Liver (tissue), 9 donors: ENCODE results near the gene PHF24. TPM values are rescaled to one million over a fixed set of nuclear protein-coding genes. Genes with fewer than 3 reads are reported as not detected.

Source experiments
- DNase-seq: peaks from one replicate; pipeline ENCODE4 v3.0.0-alpha.2; 2017; ENCODE audit warnings: low spot score
- H3K27ac ChIP-seq, 2 donors: one replicate each; pipeline ENCODE4 v1.7.0; 2013; ENCODE audit warnings: inconsistent platforms in 2 of 2, low read length in 2 of 2, control low read depth in 1 of 2, low read depth in 1 of 2, mild to moderate bottlenecking in 1 of 2
- H3K27me3 ChIP-seq, 4 donors: one replicate each; pipeline versions ENCODE4 v1.6.1 to v1.7.0; 2013; ENCODE audit warnings: low read length in 3 of 4, inconsistent platforms in 1 of 4, mild to moderate bottlenecking in 1 of 4, moderate library complexity in 1 of 4; ENCODE audit not compliant: control insufficient read depth in 4 of 4, insufficient read depth in 4 of 4
- H3K36me3 ChIP-seq, 4 donors: one replicate each; pipeline versions ENCODE4 v1.6.1 to v1.7.0; 2013; ENCODE audit warnings: low read length in 3 of 4, mild to moderate bottlenecking in 3 of 4, low read depth in 1 of 4, moderate library complexity in 1 of 4; ENCODE audit not compliant: control insufficient read depth in 4 of 4, insufficient read depth in 3 of 4
- H3K4me1 ChIP-seq, 4 donors: one replicate each; pipeline versions ENCODE4 v1.6.1 to v1.7.0; 2013; ENCODE audit warnings: low read length in 3 of 4, mild to moderate bottlenecking in 3 of 4, moderate library complexity in 1 of 4; ENCODE audit not compliant: control insufficient read depth in 4 of 4, insufficient read depth in 4 of 4
- H3K4me3 ChIP-seq, 3 donors: one replicate each; pipeline versions ENCODE4 v1.6.1 to v1.7.0; 2013; ENCODE audit warnings: low read length in 3 of 3, control low read depth in 1 of 3, low read depth in 1 of 3, mild to moderate bottlenecking in 1 of 3
- H3K9ac ChIP-seq, 2 donors: one replicate each; pipeline ENCODE4 v1.7.0; 2013; ENCODE audit warnings: low read length in 2 of 2, mild to moderate bottlenecking in 2 of 2, moderate library complexity in 2 of 2, control low read depth in 1 of 2, low read depth in 1 of 2
- H3K9me3 ChIP-seq, 4 donors: one replicate each; pipeline versions ENCODE4 v1.6.1 to v1.7.0; 2013; ENCODE audit warnings: low read length in 3 of 4; ENCODE audit not compliant: control insufficient read depth in 4 of 4
- FOXA2 ChIP-seq: IDR thresholded peaks from 2 replicates; pipeline ENCODE4 v1.6.1; 2016; ENCODE audit warnings: antibody characterized with exemption
- HNF4A ChIP-seq, 2 donors: conservative IDR thresholded peaks; 2 replicates each; pipeline ENCODE4 v1.6.1; 2016; ENCODE audit warnings: antibody characterized with exemption in 2 of 2, mild to moderate bottlenecking in 2 of 2
- HNF4G ChIP-seq: IDR thresholded peaks from 2 replicates; pipeline ENCODE4 v1.6.1; 2016; ENCODE audit warnings: antibody characterized with exemption
- JUND ChIP-seq, 2 donors: IDR thresholded peaks; 2 replicates each; pipeline ENCODE4 v1.6.1; 2016; ENCODE audit warnings: antibody characterized with exemption in 2 of 2
- NR2F2 ChIP-seq: IDR thresholded peaks from 2 replicates; pipeline ENCODE4 v1.6.1; 2016; ENCODE audit warnings: antibody characterized with exemption
- RXRA ChIP-seq, 2 donors: IDR thresholded peaks; 2 replicates each; pipeline ENCODE4 v1.6.1; 2017 to 2018; ENCODE audit warnings: antibody characterized with exemption in 2 of 2, mild to moderate bottlenecking in 1 of 2
- SP1 ChIP-seq: IDR thresholded peaks from 2 replicates; pipeline ENCODE4 v1.6.1; 2018; ENCODE audit warnings: antibody characterized with exemption, mild to moderate bottlenecking
- TAF1 ChIP-seq: conservative IDR thresholded peaks from 2 replicates; pipeline ENCODE4 v1.6.1; 2016; ENCODE audit warnings: antibody characterized with exemption, mild to moderate bottlenecking
- YY1 ChIP-seq: IDR thresholded peaks from 2 replicates; pipeline ENCODE4 v1.6.1; 2016; ENCODE audit warnings: antibody characterized with exemption, mild to moderate bottlenecking
- WGBS: extraction: QIAGEN DNeasy Blood & Tissue Kit; methylation state at CpG from one replicate; pipeline ENCODE4 v1.1.7; 2013; 5-methylcytosine and 5-hydroxymethylcytosine counted together
- polyA plus RNA-seq, 2 donors: library from polyadenylated mRNA; stranded (reverse) in 1 of 2; unstranded in 1 of 2; fragments of 200-250 nt in 1 of 2; fragments of >200 nt in 1 of 2; fragmentation: Nextera tagmentation in 1 of 2; extraction: Ambion mirVana in 1 of 2; gene quantifications; one replicate each; pipeline versions ENCODE4 v1.2.1 to v1.2.3, GENCODE V29; 2013 to 2015
- total RNA-seq, 2 donors: library from RNA; depleted of rRNA; stranded (reverse); fragments of >200 nt; gene quantifications; one replicate each; pipeline ENCODE4 v1.2.3, GENCODE V29; 2014
- TF ChIP-seq, protein P1 (sequence below): fragments of 150-350 bp; IDR thresholded peaks from 2 replicates; pipeline ENCODE4 v1.5.1; 2017; ENCODE audit warnings: improper control_type of control experiment, low read depth, low read length; ENCODE audit not compliant: missing input control
- TF ChIP-seq, protein P2 (sequence below): IDR thresholded peaks from 2 replicates; pipeline ENCODE4 v1.6.1; 2016; ENCODE audit warnings: antibody characterized with exemption
- TF ChIP-seq, protein P3 (sequence below): IDR thresholded peaks from 2 replicates; pipeline ENCODE4 v1.6.1; 2016; ENCODE audit warnings: antibody characterized with exemption
- donor health status: healthy.
- donor health status: healthy.
- donor health status: healthy.
- donor health status: healthy.
- donor health status: healthy.

The PHF24 gene
- total and polyA plus RNA-seq, 4 donors, result 0.01 to 0.17 (median 0.04) TPM

DNA sequence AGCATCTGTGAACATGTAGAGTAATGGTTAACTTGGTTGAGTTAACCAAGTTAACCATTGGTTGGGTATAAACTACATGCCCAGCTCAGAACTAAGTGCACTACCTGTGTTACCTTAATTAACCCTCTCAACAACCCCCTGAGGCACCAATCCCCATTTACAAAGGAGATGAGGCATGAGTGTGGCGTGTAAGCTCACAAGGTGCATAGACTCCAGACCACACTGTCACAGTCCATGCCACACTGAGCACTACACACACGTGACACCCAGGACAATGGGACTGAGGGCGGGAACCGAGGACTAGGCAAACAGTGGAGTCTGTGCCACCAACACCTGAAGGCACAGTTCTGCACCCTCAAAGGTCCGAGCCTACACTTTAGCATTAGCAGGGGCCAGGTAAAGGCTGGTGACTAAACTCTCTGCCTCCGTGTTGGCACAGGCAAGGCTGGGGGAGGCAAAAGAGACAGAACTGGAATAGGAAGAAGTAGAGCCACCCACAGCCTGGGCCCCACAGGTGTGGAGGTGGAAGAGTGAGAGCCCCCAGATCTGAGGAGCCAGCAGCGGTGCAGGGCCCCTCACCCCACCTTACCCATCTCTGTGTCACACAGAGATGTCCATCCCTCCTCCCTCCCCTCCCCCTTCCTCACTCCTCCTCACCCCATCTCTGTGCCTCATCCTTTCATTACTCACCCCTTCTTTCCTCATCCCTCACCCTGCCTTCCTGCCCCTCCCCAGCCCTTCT lies 29.2 kb downstream of the PHF24 start:
- TF ChIP-seq SP1, result no peak
- no peaks in the 10 kb centered on the region for H3K36me3 ChIP-seq
- H3K4me1 ChIP-seq, result peaks cover 2 to 15% (median 6%) of the 10 kb centered on the region in 4 donors
- no peaks in the 10 kb centered on the region for H3K9me3 ChIP-seq
- no peak for DNase-seq
- WGBS, result 72% methylated on average over 7 of the region's 7 CpGs
- H3K27ac ChIP-seq, result no peak overlapping the region
- no peak overlapping the region for H3K9ac ChIP-seq
- no peaks in the 10 kb centered on the region for H3K27me3 ChIP-seq
- H3K4me3 ChIP-seq, result no peak overlapping the region

DNA sequence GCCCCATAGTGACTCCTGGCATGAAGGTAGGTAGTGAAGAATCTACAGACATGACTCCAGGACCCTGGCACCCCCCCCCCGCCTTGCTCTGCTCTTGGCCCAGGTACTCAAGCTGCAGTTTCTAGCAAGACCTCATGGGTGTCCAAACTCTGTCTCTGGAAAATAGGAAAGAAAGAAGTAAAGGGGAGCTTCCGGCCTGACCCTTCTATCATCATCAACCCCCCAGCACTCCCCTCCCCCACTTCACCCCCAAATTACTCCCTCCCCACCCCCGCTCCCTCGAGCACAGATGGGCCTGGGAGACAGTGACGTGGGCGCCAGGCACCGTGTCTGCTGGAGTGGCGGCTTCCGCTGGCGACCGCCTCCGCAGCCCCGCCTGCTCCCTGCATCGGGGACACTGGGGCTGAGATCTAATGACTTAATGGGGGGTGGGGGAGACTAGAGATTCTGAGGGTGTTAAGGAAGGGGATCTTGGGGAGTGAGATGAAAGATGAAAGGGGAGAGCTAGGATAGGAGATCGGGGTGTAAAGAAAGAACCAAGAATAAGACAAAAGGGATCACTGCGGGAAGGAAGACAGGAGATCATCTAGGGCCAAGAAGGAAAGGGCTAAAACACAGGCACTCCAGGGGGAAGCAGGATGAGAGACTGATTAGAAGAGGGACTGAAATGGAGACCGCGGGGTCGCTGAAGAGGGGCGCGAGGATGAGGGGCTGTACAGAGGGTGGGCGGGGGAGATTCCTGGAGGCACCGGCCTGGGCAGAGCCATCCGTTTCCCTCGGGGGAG lies 30.3 kb downstream of the PHF24 start:
- Histone ChIP-seq H3K4me1 (peaks cover 2 to 15% (median 6%) of the 10 kb centered on the region in 4 donors), H3K27ac (peak overlapping the region; percentile 78 to 91), H3K9ac (peak overlapping the region; percentile 78 to 84), H3K9me3 (no peaks in the 10 kb centered on the region), H3K27me3 (no peaks in the 10 kb centered on the region), H3K36me3 (no peaks in the 10 kb centered on the region), H3K4me3 (peak overlapping the region in 2 of 3 donors; percentile 44 to 90)
- TF ChIP-seq NR2F2 (no peak), JUND (IDR thresholded peaks at IDR 0.05) (no peak), HNF4G (no peak), TAF1 (no peak), HNF4A (conservative IDR thresholded peaks at IDR 0.05) (no peak), YY1 (no peak), FOXA2 (no peak), RXRA (IDR thresholded peaks at IDR 0.05) (no peak)
- TF ChIP-seq, protein P1, sequence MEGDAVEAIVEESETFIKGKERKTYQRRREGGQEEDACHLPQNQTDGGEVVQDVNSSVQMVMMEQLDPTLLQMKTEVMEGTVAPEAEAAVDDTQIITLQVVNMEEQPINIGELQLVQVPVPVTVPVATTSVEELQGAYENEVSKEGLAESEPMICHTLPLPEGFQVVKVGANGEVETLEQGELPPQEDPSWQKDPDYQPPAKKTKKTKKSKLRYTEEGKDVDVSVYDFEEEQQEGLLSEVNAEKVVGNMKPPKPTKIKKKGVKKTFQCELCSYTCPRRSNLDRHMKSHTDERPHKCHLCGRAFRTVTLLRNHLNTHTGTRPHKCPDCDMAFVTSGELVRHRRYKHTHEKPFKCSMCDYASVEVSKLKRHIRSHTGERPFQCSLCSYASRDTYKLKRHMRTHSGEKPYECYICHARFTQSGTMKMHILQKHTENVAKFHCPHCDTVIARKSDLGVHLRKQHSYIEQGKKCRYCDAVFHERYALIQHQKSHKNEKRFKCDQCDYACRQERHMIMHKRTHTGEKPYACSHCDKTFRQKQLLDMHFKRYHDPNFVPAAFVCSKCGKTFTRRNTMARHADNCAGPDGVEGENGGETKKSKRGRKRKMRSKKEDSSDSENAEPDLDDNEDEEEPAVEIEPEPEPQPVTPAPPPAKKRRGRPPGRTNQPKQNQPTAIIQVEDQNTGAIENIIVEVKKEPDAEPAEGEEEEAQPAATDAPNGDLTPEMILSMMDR, result no peak
- TF ChIP-seq, protein P2, sequence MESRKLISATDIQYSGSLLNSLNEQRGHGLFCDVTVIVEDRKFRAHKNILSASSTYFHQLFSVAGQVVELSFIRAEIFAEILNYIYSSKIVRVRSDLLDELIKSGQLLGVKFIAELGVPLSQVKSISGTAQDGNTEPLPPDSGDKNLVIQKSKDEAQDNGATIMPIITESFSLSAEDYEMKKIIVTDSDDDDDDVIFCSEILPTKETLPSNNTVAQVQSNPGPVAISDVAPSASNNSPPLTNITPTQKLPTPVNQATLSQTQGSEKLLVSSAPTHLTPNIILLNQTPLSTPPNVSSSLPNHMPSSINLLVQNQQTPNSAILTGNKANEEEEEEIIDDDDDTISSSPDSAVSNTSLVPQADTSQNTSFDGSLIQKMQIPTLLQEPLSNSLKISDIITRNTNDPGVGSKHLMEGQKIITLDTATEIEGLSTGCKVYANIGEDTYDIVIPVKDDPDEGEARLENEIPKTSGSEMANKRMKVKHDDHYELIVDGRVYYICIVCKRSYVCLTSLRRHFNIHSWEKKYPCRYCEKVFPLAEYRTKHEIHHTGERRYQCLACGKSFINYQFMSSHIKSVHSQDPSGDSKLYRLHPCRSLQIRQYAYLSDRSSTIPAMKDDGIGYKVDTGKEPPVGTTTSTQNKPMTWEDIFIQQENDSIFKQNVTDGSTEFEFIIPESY, result no peak
- TF ChIP-seq, protein P3, sequence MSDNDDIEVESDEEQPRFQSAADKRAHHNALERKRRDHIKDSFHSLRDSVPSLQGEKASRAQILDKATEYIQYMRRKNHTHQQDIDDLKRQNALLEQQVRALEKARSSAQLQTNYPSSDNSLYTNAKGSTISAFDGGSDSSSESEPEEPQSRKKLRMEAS, result no peak
- DNase-seq, result no peak
- 33% methylated on average over 25 of the region's 25 CpGs for WGBS
